DOHH2 (cell line): Measurements from ENCODE around the gene RAMP3.

Experiments used
- H3F3A ChIP-seq: fragments of 200-600 bp; sonication (generic), shearing (Covaris generic); 2 replicates; pipeline ENCODE4 v1.6.0; 2016; ENCODE audit warnings: antibody characterized with exemption, mild to moderate bottlenecking; ENCODE audit not compliant: control insufficient read depth, insufficient read depth
- H3K27ac ChIP-seq: fragments of 200-600 bp; sonication (generic); 2 replicates; pipeline ENCODE4 v1.5.1; 2014; ENCODE audit warnings: low read depth, mild to moderate bottlenecking, low read length, moderate library complexity
- H3K27me3 ChIP-seq: fragments of 200-600 bp; sonication (generic); 2 replicates; pipeline ENCODE4 v1.6.1; 2014; ENCODE audit warnings: mild to moderate bottlenecking, low read length, mixed read lengths; ENCODE audit not compliant: control insufficient read depth
- H3K36me3 ChIP-seq: fragments of 200-600 bp; sonication (generic); 2 replicates; pipeline ENCODE4 v1.6.1; 2014; ENCODE audit warnings: mild to moderate bottlenecking, low read length, moderate library complexity, mixed read lengths; ENCODE audit not compliant: control insufficient read depth
- H3K4me1 ChIP-seq: fragments of 200-600 bp; sonication (generic); 2 replicates; pipeline ENCODE4 v1.6.1; 2014; ENCODE audit warnings: mild to moderate bottlenecking, low read length, mixed read lengths; ENCODE audit not compliant: control insufficient read depth
- H3K4me2 ChIP-seq: fragments of 200-600 bp; sonication (generic); 2 replicates; pipeline ENCODE4 v1.6.0; 2014; ENCODE audit warnings: mild to moderate bottlenecking, low read length, moderate library complexity
- H3K4me3 ChIP-seq: fragments of 200-600 bp; sonication (generic); 2 replicates; pipeline ENCODE4 v1.5.1; 2014; ENCODE audit warnings: mild to moderate bottlenecking, low read length, mixed read lengths
- H3K79me2 ChIP-seq: fragments of 200-600 bp; sonication (generic); 2 replicates; pipeline ENCODE4 v1.6.1; 2014; ENCODE audit warnings: mild to moderate bottlenecking, low read length, mixed read lengths; ENCODE audit not compliant: control insufficient read depth
- H3K9me2 ChIP-seq: fragments of 200-600 bp; sonication (generic); replicated peaks from 2 replicates; pipeline ENCODE4 v1.6.1; 2014; ENCODE audit warnings: mild to moderate bottlenecking, low read length, mixed read lengths; ENCODE audit not compliant: control insufficient read depth
- H3K9me3 ChIP-seq: fragments of 200-600 bp; sonication (generic); 2 replicates; pipeline ENCODE4 v1.6.1; 2014; ENCODE audit warnings: antibody characterized with exemption, low read length, mixed read lengths; ENCODE audit not compliant: control insufficient read depth, insufficient read depth
- H4K20me1 ChIP-seq: fragments of 200-600 bp; sonication (generic); 2 replicates; pipeline ENCODE4 v1.6.0; 2014; ENCODE audit warnings: low read depth, mild to moderate bottlenecking, antibody characterized with exemption, low read length, moderate library complexity; ENCODE audit not compliant: control insufficient read depth, insufficient read depth
- CTCF ChIP-seq: fragments of 200-600 bp; sonication (generic); IDR thresholded peaks from one replicate; pipeline ENCODE4 v1.5.1; 2014; ENCODE audit warnings: antibody characterized with exemption, mild to moderate bottlenecking, low read depth, low read length; ENCODE audit not compliant: poor library complexity, severe bottlenecking
- EZH2phosphoT487 ChIP-seq: fragments of 200-600 bp; sonication (generic); IDR thresholded peaks from 2 replicates; pipeline ENCODE4 v1.6.1; 2017; ENCODE audit warnings: borderline replicate concordance, mild to moderate bottlenecking, antibody characterized with exemption, low read length, moderate library complexity, mixed read lengths

RAMP3 gene

DNA sequence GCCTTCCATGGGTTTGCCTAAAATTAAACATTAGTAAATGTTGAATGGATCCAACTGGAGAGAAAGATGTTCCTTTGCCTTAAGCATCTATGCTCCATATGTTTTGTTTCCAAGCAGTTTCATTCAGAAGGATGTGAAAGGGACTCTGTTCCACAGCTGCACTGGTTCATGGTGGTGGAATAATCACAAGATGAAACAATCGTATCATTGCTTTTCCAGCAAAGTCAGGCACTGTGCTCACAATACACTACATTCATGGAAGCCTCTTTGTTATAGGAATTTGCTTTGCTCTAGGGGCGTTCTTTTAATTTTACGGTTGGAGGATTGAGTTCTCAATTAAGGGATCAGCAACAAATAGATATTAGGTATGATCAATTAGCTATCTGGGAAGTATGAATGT, 33.8 kb downstream of the RAMP3 start:
- no peak for TF ChIP-seq EZH2phosphoT487
- TF ChIP-seq CTCF = no peak
- no peaks in the 10 kb centered on the region for H3K79me2 ChIP-seq
- peaks cover 38% of the 10 kb centered on the region for H3K27me3 ChIP-seq
- no peak overlapping the region for H3K4me3 ChIP-seq
- H4K20me1 ChIP-seq = no peaks in the 10 kb centered on the region
- no peaks in the 10 kb centered on the region for H3K9me3 ChIP-seq
- H3K27ac ChIP-seq = no peak overlapping the region
- no peaks in the 10 kb centered on the region for H3K4me1 ChIP-seq
- no peaks in the 10 kb centered on the region for H3K36me3 ChIP-seq
- no peaks in the 10 kb centered on the region for H3K9me2 ChIP-seq
- no peak overlapping the region for H3K4me2 ChIP-seq
- no peaks in the 10 kb centered on the region for H3F3A ChIP-seq

- Histone ChIP-seq H3K79me2 (no peaks in the 10 kb centered on the region), H4K20me1 (no peaks in the 10 kb centered on the region), H3K4me2 (no peak overlapping the region), H3K36me3 (no peaks in the 10 kb centered on the region), H3K9me3 (no peaks in the 10 kb centered on the region), H3F3A (no peaks in the 10 kb centered on the region), H3K4me3 (no peak overlapping the region), H3K27ac (no peak overlapping the region), H3K27me3 (peaks cover 36% of the 10 kb centered on the region), H3K4me1 (no peaks in the 10 kb centered on the region), H3K9me2 (no peaks in the 10 kb centered on the region)
- TF ChIP-seq CTCF = no peak
- TF ChIP-seq EZH2phosphoT487 = no peak
Observed at GRCh38 chr7:45192621-45193041, 35.0 kb downstream of the RAMP3 start.

- H3K9me2 ChIP-seq = no peaks in the 10 kb centered on the region
- H3K36me3 ChIP-seq = no peaks in the 10 kb centered on the region
- no peak for TF ChIP-seq EZH2phosphoT487
- TF ChIP-seq CTCF = no peak
- H3K79me2 ChIP-seq = no peaks in the 10 kb centered on the region
- H4K20me1 ChIP-seq = no peaks in the 10 kb centered on the region
- H3K27ac ChIP-seq = no peak overlapping the region
- no peaks in the 10 kb centered on the region for H3K9me3 ChIP-seq
- no peak overlapping the region for H3K4me2 ChIP-seq
- peaks cover 33% of the 10 kb centered on the region for H3K27me3 ChIP-seq
- H3K4me1 ChIP-seq = no peaks in the 10 kb centered on the region
- H3K4me3 ChIP-seq = no peak overlapping the region
- no peaks in the 10 kb centered on the region for H3F3A ChIP-seq
Observed at GRCh38 chr7:45193828-45194227, 36.2 kb downstream of the RAMP3 start.

DNA sequence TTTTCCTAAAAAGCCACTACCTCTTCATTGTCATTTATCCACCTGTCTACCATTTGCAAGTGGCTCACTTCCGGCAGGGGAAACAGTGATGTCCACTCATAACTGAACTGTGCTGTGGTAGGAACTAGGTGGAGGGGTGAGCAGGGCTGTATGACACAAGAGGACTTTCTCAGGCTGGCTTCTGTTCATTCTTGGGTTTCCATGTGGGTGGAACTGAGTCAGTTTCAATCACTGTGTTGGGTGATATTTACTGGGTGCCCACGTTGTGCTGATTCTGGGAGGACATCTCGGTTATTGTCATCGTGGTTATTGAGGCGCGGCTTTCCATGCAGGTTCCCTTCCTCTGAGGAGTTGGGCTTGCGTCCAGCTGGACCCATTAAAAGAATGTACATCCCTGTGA, 38.8 kb downstream of the RAMP3 start:
- no peaks in the 10 kb centered on the region for H3K4me1 ChIP-seq
- H3F3A ChIP-seq = no peaks in the 10 kb centered on the region
- H3K27me3 ChIP-seq = peaks cover 28% of the 10 kb centered on the region
- no peaks in the 10 kb centered on the region for H4K20me1 ChIP-seq
- no peak overlapping the region for H3K27ac ChIP-seq
- H3K9me2 ChIP-seq = no peaks in the 10 kb centered on the region
- no peak overlapping the region for H3K4me3 ChIP-seq
- no peak for TF ChIP-seq EZH2phosphoT487
- TF ChIP-seq CTCF = no peak
- no peaks in the 10 kb centered on the region for H3K36me3 ChIP-seq
- no peaks in the 10 kb centered on the region for H3K9me3 ChIP-seq
- H3K4me2 ChIP-seq = no peak overlapping the region
- H3K79me2 ChIP-seq = no peaks in the 10 kb centered on the region
